ENCODE data around the gene CCDC102B. TPM values are rescaled to one million over a fixed set of nuclear protein-coding genes. Genes with fewer than 3 reads are reported as not detected.

The CCDC102B gene
- total and polyA plus RNA-seq, 2 of the 8 experiments (the other 6 are each of a cell fraction or from before 2014, with no cell fraction given) = 0.80 to 1.1 TPM

DNA sequence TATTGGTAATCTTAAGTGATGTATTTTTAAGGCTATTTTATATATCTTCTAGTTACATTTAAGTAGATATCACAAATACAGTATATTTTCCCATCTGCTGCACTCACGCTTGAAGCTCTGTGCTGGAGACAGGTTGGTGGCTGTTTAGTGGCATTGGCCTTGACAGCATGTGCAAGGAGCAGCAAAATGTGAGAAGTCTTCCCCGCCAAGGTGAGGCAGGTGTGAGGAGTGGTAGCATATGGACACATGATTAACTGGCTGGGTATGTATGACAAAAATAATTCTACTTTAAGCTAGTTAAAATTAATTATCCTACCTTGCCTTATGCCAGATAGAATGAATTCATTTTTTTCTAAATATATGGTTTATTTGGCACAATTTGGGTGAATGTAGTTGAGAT, 117.2 kb downstream of the CCDC102B start (continued):
- TF ChIP-seq, protein P1, sequence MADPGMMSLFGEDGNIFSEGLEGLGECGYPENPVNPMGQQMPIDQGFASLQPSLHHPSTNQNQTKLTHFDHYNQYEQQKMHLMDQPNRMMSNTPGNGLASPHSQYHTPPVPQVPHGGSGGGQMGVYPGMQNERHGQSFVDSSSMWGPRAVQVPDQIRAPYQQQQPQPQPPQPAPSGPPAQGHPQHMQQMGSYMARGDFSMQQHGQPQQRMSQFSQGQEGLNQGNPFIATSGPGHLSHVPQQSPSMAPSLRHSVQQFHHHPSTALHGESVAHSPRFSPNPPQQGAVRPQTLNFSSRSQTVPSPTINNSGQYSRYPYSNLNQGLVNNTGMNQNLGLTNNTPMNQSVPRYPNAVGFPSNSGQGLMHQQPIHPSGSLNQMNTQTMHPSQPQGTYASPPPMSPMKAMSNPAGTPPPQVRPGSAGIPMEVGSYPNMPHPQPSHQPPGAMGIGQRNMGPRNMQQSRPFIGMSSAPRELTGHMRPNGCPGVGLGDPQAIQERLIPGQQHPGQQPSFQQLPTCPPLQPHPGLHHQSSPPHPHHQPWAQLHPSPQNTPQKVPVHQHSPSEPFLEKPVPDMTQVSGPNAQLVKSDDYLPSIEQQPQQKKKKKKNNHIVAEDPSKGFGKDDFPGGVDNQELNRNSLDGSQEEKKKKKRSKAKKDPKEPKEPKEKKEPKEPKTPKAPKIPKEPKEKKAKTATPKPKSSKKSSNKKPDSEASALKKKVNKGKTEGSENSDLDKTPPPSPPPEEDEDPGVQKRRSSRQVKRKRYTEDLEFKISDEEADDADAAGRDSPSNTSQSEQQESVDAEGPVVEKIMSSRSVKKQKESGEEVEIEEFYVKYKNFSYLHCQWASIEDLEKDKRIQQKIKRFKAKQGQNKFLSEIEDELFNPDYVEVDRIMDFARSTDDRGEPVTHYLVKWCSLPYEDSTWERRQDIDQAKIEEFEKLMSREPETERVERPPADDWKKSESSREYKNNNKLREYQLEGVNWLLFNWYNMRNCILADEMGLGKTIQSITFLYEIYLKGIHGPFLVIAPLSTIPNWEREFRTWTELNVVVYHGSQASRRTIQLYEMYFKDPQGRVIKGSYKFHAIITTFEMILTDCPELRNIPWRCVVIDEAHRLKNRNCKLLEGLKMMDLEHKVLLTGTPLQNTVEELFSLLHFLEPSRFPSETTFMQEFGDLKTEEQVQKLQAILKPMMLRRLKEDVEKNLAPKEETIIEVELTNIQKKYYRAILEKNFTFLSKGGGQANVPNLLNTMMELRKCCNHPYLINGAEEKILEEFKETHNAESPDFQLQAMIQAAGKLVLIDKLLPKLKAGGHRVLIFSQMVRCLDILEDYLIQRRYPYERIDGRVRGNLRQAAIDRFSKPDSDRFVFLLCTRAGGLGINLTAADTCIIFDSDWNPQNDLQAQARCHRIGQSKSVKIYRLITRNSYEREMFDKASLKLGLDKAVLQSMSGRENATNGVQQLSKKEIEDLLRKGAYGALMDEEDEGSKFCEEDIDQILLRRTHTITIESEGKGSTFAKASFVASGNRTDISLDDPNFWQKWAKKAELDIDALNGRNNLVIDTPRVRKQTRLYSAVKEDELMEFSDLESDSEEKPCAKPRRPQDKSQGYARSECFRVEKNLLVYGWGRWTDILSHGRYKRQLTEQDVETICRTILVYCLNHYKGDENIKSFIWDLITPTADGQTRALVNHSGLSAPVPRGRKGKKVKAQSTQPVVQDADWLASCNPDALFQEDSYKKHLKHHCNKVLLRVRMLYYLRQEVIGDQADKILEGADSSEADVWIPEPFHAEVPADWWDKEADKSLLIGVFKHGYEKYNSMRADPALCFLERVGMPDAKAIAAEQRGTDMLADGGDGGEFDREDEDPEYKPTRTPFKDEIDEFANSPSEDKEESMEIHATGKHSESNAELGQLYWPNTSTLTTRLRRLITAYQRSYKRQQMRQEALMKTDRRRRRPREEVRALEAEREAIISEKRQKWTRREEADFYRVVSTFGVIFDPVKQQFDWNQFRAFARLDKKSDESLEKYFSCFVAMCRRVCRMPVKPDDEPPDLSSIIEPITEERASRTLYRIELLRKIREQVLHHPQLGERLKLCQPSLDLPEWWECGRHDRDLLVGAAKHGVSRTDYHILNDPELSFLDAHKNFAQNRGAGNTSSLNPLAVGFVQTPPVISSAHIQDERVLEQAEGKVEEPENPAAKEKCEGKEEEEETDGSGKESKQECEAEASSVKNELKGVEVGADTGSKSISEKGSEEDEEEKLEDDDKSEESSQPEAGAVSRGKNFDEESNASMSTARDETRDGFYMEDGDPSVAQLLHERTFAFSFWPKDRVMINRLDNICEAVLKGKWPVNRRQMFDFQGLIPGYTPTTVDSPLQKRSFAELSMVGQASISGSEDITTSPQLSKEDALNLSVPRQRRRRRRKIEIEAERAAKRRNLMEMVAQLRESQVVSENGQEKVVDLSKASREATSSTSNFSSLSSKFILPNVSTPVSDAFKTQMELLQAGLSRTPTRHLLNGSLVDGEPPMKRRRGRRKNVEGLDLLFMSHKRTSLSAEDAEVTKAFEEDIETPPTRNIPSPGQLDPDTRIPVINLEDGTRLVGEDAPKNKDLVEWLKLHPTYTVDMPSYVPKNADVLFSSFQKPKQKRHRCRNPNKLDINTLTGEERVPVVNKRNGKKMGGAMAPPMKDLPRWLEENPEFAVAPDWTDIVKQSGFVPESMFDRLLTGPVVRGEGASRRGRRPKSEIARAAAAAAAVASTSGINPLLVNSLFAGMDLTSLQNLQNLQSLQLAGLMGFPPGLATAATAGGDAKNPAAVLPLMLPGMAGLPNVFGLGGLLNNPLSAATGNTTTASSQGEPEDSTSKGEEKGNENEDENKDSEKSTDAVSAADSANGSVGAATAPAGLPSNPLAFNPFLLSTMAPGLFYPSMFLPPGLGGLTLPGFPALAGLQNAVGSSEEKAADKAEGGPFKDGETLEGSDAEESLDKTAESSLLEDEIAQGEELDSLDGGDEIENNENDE (IDR thresholded peaks at IDR 0.05; ENCODE audit: insufficient replicate concordance, low read length) = no peak
- TF ChIP-seq SRF (IDR thresholded peaks at IDR 0.05; ENCODE audit: low read depth, low read length) (no peak), BRCA1 (IDR thresholded peaks at IDR 0.05; ENCODE audit: low read depth, low read length) (no peak), EP300 (IDR thresholded peaks at IDR 0.05; ENCODE audit: borderline replicate concordance in 1 of 2, low read depth in 2 of 2, low read length in 2 of 2) (no peak), EGR1 (IDR thresholded peaks at IDR 0.05; ENCODE audit: borderline replicate concordance, low read depth, low read length) (no peak), CHD1 (IDR thresholded peaks at IDR 0.05; ENCODE audit: low read depth, low read length) (no peak)
